MCF 10A (cell line): ENCODE results near the gene PTPRN2. TPM values are rescaled to one million over a fixed set of nuclear protein-coding genes. Genes with fewer than 3 reads are reported as not detected.

Source experiments
- BruUV-seq: library from RNA; stranded (reverse); fragments of 400-500 nt; replicated peaks from 2 replicates; lab custom pipeline; 2021; lab: Mats Ljungman, UMichigan
- CTCF ChIA-PET: fragments of 300-600 bp; sonication (Branson Sonifier 250); formaldehyde crosslinking; extraction: SDS; loops from one replicate; lab custom pipeline; 2021; ENCODE audit warnings: antibody characterized with exemption, inconsistent platforms; lab: Yijun Ruan, JAX
- POLR2A ChIA-PET: fragments of 300-600, 350-650 bp; sonication (Branson Sonifier 250); formaldehyde crosslinking; extraction: SDS; loops from one replicate; lab custom pipeline; 2020; ENCODE audit warnings: antibody characterized with exemption, inconsistent platforms; lab: Yijun Ruan, JAX
- DNase-seq: peaks from one replicate; pipeline ENCODE4 v3.0.0-alpha.2; 2018; ENCODE audit not compliant: unreplicated experiment
- H3K27ac Mint-ChIP-seq: one replicate; pipeline ENCODE4 v1.8.0; 2022; ENCODE audit warnings: mild to moderate bottlenecking, low read depth, mixed read lengths; ENCODE audit not compliant: unreplicated experiment
- H3K27me3 Mint-ChIP-seq: one replicate; pipeline ENCODE4 v1.8.0; 2022; ENCODE audit warnings: mixed read lengths; ENCODE audit not compliant: insufficient read depth, unreplicated experiment
- H3K36me3 Mint-ChIP-seq: one replicate; pipeline ENCODE4 v1.8.0; 2022; ENCODE audit warnings: mild to moderate bottlenecking, moderate library complexity, mixed read lengths; ENCODE audit not compliant: insufficient read depth, unreplicated experiment
- H3K4me1 Mint-ChIP-seq: one replicate; pipeline ENCODE4 v1.8.0; 2022; ENCODE audit warnings: mixed read lengths; ENCODE audit not compliant: insufficient read depth, unreplicated experiment
- H3K4me3 Mint-ChIP-seq: one replicate; pipeline ENCODE4 v1.8.0; 2022; ENCODE audit warnings: mild to moderate bottlenecking, moderate library complexity, mixed read lengths; ENCODE audit not compliant: unreplicated experiment
- H3K9me3 Mint-ChIP-seq: one replicate; pipeline ENCODE4 v1.8.0; 2022; ENCODE audit warnings: mixed read lengths; ENCODE audit not compliant: unreplicated experiment
- CTCF ChIP-seq: fragments of 200-600 bp; IDR thresholded peaks from one replicate; pipeline ENCODE4 v1.8.0; 2022; ENCODE audit warnings: antibody characterized with exemption, mild to moderate bottlenecking; ENCODE audit not compliant: unreplicated experiment
- intact Hi-C: fragments of 100-400 bp; cut with micrococcal nuclease; formaldehyde crosslinking; loops from 2 replicates; pipeline ENCODE4 v1.14.1; 2022
- total RNA-seq: library from RNA; stranded (reverse); gene quantifications from 2 replicates; pipeline ENCODE4 v1.2.3, GENCODE V29; 2022

Gene PTPRN2
- total RNA-seq, 1 experiment from 2014 or later = 4.5 TPM

- BruUV-seq = no TSS peak
- intact Hi-C loops = no loop called here
- no peak for DNase-seq
- POLR2A ChIA-PET = no interaction called here
- Mint-ChIP-seq H3K9me3 (peaks cover 14% of the 10 kb centered on the region), H3K4me3 (no peak overlapping the region), H3K27me3 (no peaks in the 10 kb centered on the region), H3K36me3 (no peaks in the 10 kb centered on the region), H3K27ac (no peak overlapping the region), H3K4me1 (no peaks in the 10 kb centered on the region)
- TF ChIP-seq CTCF = no peak
- CTCF ChIA-PET = interaction anchor here (0.5 kb wide), 1 partner anchor 330 kb away, joined by 3 read pairs; no protein-coding TSS in a partner anchor
Measured at GRCh38 chr7:158073845-158074840, 513.5 kb downstream of the PTPRN2 start.

DNA sequence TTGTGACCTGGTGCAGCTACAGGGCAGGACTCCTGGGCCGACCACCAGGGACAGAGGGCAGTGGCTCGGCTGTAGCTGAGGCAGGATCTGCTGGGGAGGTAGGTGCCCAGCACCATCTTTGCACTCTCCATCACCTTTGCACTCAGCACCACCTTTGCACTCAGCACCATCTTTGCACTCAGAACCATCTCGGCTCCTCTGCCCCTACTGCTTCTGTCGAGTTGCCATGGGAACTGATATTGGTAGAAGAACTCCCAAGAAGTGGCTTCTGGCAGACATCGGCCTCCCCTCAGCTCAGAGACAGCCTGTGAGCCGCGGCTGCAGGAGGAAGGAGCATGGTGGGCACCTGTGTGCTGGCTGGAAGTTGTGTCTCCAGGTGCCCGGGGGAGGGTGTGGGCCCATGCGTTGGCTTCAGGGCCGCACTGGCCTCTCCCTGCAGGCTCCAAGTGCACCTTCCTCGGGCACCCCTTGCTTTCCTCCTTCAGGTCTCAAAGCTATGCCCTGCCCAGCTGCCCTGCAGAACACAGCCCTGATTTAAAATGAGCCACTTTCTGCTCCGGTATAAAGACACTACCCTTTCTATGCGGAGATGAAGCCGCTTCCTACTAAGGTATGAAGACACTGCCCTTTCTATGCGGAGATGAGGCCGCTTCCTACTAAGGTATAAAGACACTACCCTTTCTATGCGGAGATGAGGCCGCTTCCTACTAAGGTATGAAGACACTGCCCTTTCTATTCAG, 514.5 kb downstream of the PTPRN2 start:
- ChIA-PET POLR2A (interaction anchor here (0.7 kb wide), 1 partner anchor 361 kb away, joined by 5 read pairs; no protein-coding TSS in a partner anchor), CTCF (no interaction called here)
- BruUV-seq = no TSS peak
- Mint-ChIP-seq H3K4me3 (no peak overlapping the region), H3K9me3 (peaks cover 9% of the 10 kb centered on the region), H3K27ac (no peak overlapping the region), H3K27me3 (no peaks in the 10 kb centered on the region), H3K36me3 (no peaks in the 10 kb centered on the region), H3K4me1 (no peaks in the 10 kb centered on the region)
- no peak for DNase-seq
- no peak for TF ChIP-seq CTCF
- intact Hi-C loops = no loop called here

DNA sequence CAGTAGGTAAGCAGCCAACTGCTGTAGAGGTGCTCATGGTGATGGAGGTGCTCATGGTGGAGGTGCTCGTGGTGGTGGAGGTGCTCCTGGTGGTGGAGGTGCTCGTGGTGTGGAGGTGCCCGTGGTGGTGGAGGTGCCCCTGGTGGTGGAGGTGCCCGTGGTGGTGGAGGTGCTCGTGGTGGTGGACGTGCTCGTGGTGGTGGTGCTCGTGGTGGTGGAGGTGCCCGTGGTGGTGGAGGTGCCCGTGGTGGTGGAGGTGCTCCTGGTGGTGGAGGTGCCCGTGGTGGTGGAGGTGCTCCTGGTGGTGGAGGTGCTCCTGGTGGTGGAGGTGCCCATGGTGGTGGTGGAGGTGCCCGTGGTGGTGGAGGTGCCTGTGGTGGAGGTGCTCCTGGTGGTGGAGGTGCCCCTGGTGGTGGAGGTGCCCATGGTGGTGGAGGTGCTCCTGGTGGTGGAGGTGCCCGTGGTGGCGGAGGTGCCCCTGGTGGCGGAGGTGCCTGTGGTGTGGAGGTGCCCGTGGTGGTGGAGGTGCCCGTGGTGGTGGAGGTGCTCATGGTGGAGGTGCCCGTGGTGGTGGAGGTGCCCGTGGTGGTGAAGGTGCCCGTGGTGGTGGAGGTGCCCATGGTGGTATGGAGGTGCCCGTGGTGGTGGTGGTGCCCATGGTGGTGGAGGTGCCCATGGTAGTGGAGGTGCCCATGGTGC, 517.3 kb downstream of the PTPRN2 start:
- Mint-ChIP-seq H3K4me1 (no peaks in the 10 kb centered on the region), H3K9me3 (peaks cover 8% of the 10 kb centered on the region), H3K36me3 (no peaks in the 10 kb centered on the region), H3K27ac (no peak overlapping the region), H3K4me3 (no peak overlapping the region), H3K27me3 (no peaks in the 10 kb centered on the region)
- no peak for TF ChIP-seq CTCF
- ChIA-PET POLR2A (no interaction called here), CTCF (no interaction called here)
- intact Hi-C loops = no loop called here
- no TSS peak for BruUV-seq
- no peak for DNase-seq
